Type B pancreatic cell (in vitro differentiated cells): ENCODE data around the gene RASAL2. TPM values are rescaled to one million over a fixed set of nuclear protein-coding genes. Genes with fewer than 3 reads are reported as not detected.

Source experiments
- DNase-seq: peaks from one replicate; pipeline ENCODE4 v3.0.0; 2021; ENCODE audit warnings: mixed read lengths; ENCODE audit not compliant: unreplicated experiment; ENCODE audit errors: extremely low spot score
- H3K27ac Mint-ChIP-seq: 2 replicates; pipeline ENCODE4 v1.8.0; 2021; ENCODE audit warnings: mild to moderate bottlenecking, mixed read lengths
- H3K27me3 Mint-ChIP-seq: 2 replicates; pipeline ENCODE4 v1.8.0; 2021; ENCODE audit warnings: mixed read lengths
- H3K36me3 Mint-ChIP-seq: 2 replicates; pipeline ENCODE4 v1.8.0; 2021; ENCODE audit warnings: mixed read lengths
- H3K4me1 Mint-ChIP-seq: one replicate; pipeline ENCODE4 v1.8.0; 2021; ENCODE audit warnings: mixed read lengths; ENCODE audit not compliant: unreplicated experiment
- H3K4me3 Mint-ChIP-seq: 2 replicates; pipeline ENCODE4 v1.8.0; 2021; ENCODE audit warnings: mild to moderate bottlenecking, mixed read lengths
- H3K9me3 Mint-ChIP-seq: 2 replicates; pipeline ENCODE4 v1.8.0; 2021; ENCODE audit warnings: mixed read lengths
- total RNA-seq: library from RNA; stranded (reverse); gene quantifications from 2 replicates; pipeline ENCODE4 v1.2.1, GENCODE V29; 2021; ENCODE audit warnings: low replicate concordance
- TF ChIP-seq, protein P1 (sequence below): fragments of 200-600 bp; sonication (generic); conservative IDR thresholded peaks from 2 replicates; pipeline ENCODE4 v1.5.0; 2021; ENCODE audit warnings: antibody characterized with exemption, mild to moderate bottlenecking

Gene RASAL2
- total RNA-seq, 1 donor from 2014 or later = 21.8 TPM

DNA sequence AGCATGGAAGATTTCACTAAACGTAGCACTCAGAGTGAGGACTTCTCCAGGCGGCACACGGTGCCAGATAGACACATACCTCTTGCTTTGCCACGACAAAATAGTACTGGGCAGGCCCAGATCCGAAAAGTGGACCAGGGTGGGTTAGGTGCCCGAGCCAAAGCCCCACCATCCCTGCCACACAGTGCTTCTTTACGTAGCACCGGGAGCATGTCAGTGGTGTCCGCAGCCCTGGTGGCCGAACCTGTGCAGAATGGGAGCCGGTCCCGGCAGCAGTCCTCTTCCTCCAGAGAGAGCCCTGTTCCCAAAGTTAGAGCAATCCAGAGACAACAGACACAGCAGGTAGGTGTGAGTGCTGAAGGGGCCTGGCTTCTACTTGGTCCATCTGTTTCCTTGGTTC, 364.3 kb downstream of the RASAL2 start:
- Mint-ChIP-seq H3K4me3 (no peak overlapping the region), H3K27ac (no peak overlapping the region), H3K4me1 (peaks cover 7% of the 10 kb centered on the region), H3K9me3 (no peaks in the 10 kb centered on the region), H3K36me3 (peaks cover 9% of the 10 kb centered on the region), H3K27me3 (no peaks in the 10 kb centered on the region)
- no peak for DNase-seq
- TF ChIP-seq, protein P1, sequence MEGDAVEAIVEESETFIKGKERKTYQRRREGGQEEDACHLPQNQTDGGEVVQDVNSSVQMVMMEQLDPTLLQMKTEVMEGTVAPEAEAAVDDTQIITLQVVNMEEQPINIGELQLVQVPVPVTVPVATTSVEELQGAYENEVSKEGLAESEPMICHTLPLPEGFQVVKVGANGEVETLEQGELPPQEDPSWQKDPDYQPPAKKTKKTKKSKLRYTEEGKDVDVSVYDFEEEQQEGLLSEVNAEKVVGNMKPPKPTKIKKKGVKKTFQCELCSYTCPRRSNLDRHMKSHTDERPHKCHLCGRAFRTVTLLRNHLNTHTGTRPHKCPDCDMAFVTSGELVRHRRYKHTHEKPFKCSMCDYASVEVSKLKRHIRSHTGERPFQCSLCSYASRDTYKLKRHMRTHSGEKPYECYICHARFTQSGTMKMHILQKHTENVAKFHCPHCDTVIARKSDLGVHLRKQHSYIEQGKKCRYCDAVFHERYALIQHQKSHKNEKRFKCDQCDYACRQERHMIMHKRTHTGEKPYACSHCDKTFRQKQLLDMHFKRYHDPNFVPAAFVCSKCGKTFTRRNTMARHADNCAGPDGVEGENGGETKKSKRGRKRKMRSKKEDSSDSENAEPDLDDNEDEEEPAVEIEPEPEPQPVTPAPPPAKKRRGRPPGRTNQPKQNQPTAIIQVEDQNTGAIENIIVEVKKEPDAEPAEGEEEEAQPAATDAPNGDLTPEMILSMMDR = no peak

DNA sequence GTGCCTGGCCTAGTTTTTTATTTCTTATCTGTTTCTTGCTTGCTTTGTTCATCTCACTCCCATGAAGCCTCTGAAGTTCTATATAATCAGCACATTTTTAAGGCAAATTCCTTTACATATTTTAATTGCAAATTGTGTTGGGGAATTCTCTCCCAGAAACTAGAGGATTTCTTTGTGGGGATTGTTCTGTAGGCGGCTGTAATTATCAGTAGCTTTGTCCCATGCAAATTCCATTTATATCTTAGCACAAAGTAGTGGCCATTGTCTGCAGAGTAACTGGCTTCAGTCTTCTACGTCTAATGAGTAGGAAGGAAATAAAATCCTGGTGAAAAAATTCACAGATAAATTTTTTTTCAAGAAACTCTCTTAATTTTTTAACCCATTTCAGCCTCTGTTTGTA, 367.2 kb downstream of the RASAL2 start:
- no peaks in the 10 kb centered on the region for H3K9me3 Mint-ChIP-seq
- TF ChIP-seq, protein P1 = no peak
- no peaks in the 10 kb centered on the region for H3K27me3 Mint-ChIP-seq
- H3K36me3 Mint-ChIP-seq = peaks cover 17% of the 10 kb centered on the region
- H3K4me3 Mint-ChIP-seq = no peak overlapping the region
- H3K4me1 Mint-ChIP-seq = peaks cover 7% of the 10 kb centered on the region
- DNase-seq = no peak
- H3K27ac Mint-ChIP-seq = peak overlapping the region; percentile 96

DNA sequence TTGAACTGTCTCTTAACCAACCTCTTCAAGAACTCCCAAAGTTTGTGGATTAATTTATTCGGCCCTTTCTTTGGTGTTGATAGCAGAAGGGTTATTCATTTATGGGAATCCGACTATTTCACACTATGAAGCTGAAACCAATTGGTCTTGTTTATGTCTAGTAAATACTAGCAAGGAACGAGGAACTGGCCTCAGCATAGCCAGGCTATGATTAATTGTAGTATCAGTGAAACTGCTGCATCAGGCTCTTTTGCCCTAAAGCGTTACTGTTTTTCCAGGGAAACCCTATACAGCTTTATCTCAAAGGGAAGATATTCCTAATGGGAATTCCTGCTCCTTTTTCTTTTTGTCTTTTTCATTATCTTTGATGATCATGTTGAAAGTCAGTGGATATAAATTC, 367.8 kb downstream of the RASAL2 start:
- no peak for DNase-seq
- Mint-ChIP-seq H3K27ac (peak overlapping the region; percentile 96), H3K9me3 (no peaks in the 10 kb centered on the region), H3K36me3 (peaks cover 17% of the 10 kb centered on the region), H3K27me3 (no peaks in the 10 kb centered on the region), H3K4me1 (peaks cover 7% of the 10 kb centered on the region), H3K4me3 (peak overlapping the region; percentile 11)
- TF ChIP-seq, protein P1 = no peak

DNA sequence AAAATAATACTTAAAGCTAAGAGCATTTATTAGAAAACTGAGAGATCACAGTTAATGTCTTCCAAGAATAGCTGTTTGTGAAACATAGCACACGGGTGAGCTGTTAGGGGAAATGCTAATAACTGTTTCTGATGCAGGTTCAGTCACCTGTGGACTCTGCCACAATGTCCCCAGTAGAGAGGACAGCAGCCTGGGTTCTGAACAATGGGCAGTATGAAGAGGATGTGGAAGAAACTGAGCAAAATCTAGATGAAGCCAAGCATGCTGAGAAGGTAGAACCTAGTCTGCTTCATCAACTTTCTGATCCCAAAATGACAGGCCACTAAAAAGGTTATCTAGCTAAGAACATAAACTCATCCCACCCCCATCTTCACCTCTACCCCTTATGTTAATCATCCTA, 370.2 kb downstream of the RASAL2 start:
- Mint-ChIP-seq H3K9me3 (no peaks in the 10 kb centered on the region), H3K27ac (peak overlapping the region; percentile 75)

DNA sequence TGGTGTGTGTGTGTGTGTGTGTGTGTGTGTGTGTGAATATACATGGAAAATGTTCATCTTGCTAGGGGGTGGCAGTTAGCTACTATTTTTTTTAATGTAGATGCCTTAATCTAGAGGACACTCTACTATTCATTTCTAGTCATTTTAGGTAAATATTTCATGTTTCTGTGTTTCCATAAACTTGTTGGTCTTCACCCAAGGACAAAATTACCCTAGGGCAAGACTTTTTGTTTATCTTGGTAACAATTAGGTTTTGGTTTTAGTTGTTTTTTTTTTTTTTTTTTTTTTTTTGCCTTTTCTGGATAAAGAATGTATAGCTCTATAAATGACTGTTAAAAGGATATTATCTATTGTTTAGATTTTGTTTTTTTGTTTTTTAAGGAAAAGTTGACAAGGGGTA, 370.7 kb downstream of the RASAL2 start:
- Mint-ChIP-seq H3K4me3 (no peak overlapping the region), H3K27ac (peak overlapping the region; percentile 75)

More for the DNA sequence above, 370.2 kb downstream of the RASAL2 start:
- peaks cover 7% of the 10 kb centered on the region for H3K4me1 Mint-ChIP-seq
- no peak for DNase-seq
- no peaks in the 10 kb centered on the region for H3K27me3 Mint-ChIP-seq
- no peak overlapping the region for H3K4me3 Mint-ChIP-seq
- TF ChIP-seq, protein P1 = no peak
- peaks cover 25% of the 10 kb centered on the region for H3K36me3 Mint-ChIP-seq

More for the DNA sequence above, 370.7 kb downstream of the RASAL2 start:
- Mint-ChIP-seq H3K9me3 (no peaks in the 10 kb centered on the region), H3K36me3 (peaks cover 25% of the 10 kb centered on the region), H3K27me3 (no peaks in the 10 kb centered on the region), H3K4me1 (peaks cover 7% of the 10 kb centered on the region)
- TF ChIP-seq, protein P1 = no peak
- no peak for DNase-seq
